Upper lobe of left lung (tissue), 6 donors: Measurements from ENCODE around the gene UPF3B. TPM values are rescaled to one million over a fixed set of nuclear protein-coding genes. Genes with fewer than 3 reads are reported as not detected.

Experiments used
- small RNA-seq, 4 donors: library from RNA; depleted of rRNA; stranded (forward); fragments of <200 nt; gene quantifications; one replicate each; pipeline ENCODE3, GENCODE V24; 2016
- total RNA-seq, 6 donors: library from RNA; depleted of rRNA in 4 of 6; stranded (reverse); fragments of >200 nt in 4 of 6; gene quantifications; one replicate each; pipeline versions ENCODE4 v1.1.0 to v1.2.1, GENCODE V29; 2016 to 2021
- donor health status: DM: no; HTN: no; CAD: no; lungs with moderate emphysema.
- donor health status: DM: no; HTN: yes; CAD: no; lungs with severe emphysema.

Gene UPF3B
- total RNA-seq, 6 donors from 2014 or later: 3.5 to 14.7 (median 7.4) TPM

Small RNAs within 50 kb of the gene (small RNA-seq; reads per million reads assigned to genes)
- 0 reads per million in 4 donors for gene SNORA69

Other genes with a start within 250 kb of the UPF3B start
- gene NKRF, start 246.5 kb downstream of the UPF3B start, total RNA-seq: 10 to 100 TPM in 1 of 6 donors, 1 to 10 TPM in 5; 3.9 to 10.5 (median 7.0) TPM
- gene SEPTIN6, start 159.8 kb downstream of the UPF3B start, total RNA-seq: 10 to 100 TPM; 12.3 to 27.2 (median 21.4) TPM
- gene SOWAHD, start 94.4 kb downstream of the UPF3B start, total RNA-seq: 10 to 100 TPM in 1 of 6 donors, 1 to 10 TPM in 5; 3.2 to 11.6 (median 4.1) TPM
- 1,000 to 10,000 TPM in 4 of 6 donors, 100 to 1,000 TPM in 2; 332 to 2,261 (median 1,214) TPM for gene RPL39, start 61.3 kb downstream of the UPF3B start, total RNA-seq
- gene RNF113A, start 18.8 kb upstream of the UPF3B start, total RNA-seq: 10 to 100 TPM in 5 of 6 donors, 1 to 10 TPM in 1; 3.1 to 15.2 (median 13.3) TPM
- gene NDUFA1, start 18.9 kb upstream of the UPF3B start, total RNA-seq: 10 to 100 TPM; 32.5 to 76.7 (median 47.5) TPM
- 10 to 100 TPM in 2 of 6 donors, 1 to 10 TPM in 2, under 1 TPM in 1, not detected in 1; 0.31 to 13.5 (median 3.0) TPM for gene AKAP14, start 42.9 kb upstream of the UPF3B start, total RNA-seq
- gene NKAP, start 90.8 kb upstream of the UPF3B start, total RNA-seq: 10 to 100 TPM in 1 of 6 donors, 1 to 10 TPM in 5; 5.8 to 14.7 (median 7.7) TPM
- gene RHOXF2B, start 224.7 kb upstream of the UPF3B start, total RNA-seq: not detected